ENCODE results near the gene GPR157.
"Not testable (repeated sequence)": the region's sequence is repeated elsewhere in the genome, so short reads cannot be mapped to it uniquely, and the experiment has no call there.

Gene GPR157, protein sequence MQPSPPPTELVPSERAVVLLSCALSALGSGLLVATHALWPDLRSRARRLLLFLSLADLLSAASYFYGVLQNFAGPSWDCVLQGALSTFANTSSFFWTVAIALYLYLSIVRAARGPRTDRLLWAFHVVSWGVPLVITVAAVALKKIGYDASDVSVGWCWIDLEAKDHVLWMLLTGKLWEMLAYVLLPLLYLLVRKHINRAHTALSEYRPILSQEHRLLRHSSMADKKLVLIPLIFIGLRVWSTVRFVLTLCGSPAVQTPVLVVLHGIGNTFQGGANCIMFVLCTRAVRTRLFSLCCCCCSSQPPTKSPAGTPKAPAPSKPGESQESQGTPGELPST

DNA sequence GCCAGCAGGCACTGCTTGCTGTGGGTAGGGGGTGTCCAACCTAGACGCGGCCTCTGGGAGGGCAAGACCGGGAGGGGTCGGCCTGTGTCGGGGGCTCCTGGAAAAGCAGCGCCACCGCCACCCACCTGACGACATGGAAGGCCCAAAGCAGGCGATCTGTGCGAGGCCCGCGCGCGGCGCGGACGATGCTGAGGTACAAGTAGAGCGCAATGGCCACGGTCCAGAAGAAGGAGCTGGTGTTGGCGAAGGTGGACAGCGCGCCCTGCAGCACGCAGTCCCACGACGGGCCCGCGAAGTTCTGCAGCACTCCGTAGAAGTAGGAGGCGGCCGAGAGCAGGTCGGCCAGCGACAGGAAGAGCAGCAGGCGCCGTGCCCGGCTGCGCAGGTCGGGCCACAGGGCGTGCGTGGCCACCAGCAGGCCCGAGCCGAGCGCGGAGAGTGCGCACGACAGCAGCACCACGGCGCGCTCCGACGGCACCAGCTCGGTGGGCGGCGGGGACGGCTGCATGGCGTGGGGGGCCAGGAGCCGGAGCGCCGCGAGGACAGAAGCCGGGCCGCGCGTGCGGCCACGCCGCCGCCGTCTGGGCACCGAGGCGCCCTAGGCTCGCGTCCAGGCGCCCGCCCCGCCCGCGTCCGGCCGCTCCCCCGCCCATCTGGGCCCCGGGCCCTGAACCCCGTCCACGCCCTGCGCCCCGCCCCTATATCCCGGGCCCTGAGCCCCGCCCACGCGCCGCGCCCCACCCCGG is at the start of gene GPR157:
TSS of gene GPR157 (minus strand) at position 583 of the 746 bp plus-strand sequence. CDS start at position 508, 75 bp downstream.
- DNase-seq: peak; percentile 75

DNA sequence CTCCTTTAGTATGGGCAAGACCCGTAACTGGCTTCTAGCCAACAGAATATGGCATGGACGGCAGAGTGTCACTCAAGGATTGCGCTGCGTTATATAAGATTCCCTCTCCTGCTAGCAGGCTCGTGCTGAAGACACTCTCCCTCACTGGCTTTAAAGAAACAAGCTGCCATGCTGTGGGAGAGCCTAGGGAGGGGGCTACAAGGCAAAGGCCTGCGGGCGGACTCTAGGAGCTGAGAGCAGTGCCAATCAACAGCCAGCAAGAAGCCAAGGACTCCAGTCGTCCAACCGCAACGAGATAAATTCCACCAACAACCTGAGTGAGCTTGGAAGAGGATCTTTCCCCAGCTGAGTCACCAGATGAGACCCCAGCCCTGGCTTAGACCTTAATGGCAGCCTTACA is 45.9 kb upstream of the GPR157 start:
- no peak for DNase-seq

DNA sequence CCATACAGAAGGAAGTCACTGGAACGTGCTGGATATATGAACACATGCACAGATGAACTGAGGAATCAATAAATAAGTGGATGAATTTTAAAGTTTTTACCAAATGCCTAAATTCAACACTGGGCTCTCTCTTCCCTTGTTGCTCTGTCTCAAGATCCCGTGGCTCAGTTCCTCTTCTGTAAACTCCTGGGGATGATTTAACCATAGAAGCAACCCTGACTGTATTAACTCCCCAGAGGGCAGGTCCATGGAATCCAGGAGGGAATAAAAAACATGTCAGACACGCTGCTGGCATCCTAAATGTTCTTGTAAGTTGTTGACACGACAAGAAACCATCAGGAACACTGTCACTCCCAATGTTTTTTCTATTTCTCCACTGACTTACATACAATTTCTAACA is 45.3 kb upstream of the GPR157 start:
- no peak for DNase-seq

DNA sequence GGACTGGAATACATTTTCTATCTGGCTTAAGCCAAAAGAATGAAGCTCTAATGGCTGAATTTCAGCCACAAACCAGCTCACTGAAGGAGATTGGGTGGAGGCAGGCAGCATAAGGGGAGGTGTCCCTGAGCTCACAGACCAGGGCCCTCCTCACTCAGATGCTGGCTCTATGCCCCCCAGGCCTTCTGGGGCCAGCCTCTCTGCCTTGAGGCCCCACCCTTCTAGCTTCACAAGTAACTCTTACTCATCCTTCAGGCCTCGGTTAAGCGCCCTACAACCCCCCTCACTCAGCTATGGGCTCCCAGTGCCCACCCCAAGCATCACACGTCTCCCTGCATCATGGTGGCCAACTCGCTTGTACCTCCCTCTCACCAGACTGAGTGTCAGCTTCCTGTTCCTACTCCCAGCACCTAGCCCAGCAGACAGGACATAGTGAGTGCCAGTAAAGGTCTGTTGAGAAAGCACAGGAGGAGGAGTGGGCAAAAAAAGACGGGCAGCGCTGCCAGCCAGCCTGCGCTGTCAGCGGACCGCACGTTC is 40.8 kb upstream of the GPR157 start:
- no peak for DNase-seq

DNA sequence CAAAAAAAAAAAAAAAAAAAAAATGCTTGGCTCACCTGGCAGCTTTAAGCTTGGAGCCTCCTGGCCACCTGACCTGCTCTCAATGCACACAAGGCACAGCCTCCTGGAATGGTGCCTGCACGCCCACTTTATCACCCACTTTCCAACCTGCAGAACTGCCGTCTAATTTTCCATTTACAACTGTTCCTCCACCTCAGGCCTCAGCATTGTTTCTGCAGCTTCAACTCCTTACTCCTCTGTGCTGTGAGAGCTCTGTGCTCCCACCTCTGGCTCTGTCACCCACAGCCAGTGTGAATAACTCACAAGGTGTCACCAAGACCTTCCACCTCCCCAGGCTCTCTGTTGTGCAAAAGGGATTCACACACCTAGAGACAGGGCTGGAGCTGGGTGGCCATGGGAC is 38.7 kb upstream of the GPR157 start:
- DNase-seq: no peak

DNA sequence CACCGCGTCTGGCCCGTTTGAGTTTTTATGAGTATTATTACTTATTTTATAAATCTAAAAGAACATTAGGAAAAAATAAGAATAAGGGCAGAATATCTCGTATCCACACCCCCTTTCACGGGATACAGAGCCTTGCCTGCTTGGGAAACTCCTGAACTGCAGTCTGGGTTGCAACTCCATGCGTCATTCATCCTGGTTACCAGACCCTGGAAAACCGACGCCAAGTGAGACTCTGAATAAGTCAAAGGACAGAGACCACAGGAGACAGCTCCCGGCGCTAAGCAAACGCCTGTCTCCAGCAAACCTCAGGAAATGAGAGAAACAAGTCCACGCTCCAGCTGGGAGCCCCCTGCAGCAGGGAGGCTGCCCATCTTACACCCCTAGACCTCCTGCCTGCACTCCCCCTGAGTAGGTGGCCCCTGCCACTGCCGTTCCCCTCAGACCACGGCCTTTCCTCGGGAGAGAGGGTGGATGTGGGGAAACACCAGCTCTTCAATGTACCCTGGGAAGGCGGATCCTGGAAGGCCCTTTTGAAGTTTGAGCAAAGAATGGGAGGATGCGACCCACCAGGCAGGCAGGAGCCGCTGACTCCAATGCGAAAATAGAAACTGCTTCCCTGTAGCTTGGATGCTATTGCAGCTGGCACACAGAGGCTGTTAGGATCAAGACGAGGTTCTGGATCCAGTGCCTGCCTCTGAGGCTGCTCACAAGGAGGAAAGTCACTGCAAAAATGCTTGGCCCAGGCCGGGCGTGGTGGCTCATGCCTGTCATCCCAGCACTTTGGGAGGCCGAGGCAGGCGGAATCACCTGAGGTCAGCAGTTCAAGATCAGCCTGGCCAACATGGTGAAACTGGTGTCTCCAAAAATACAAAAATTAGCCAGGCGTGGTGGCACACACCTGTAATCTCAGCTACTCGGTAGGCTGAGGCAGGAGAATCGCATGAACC is 37.7 kb upstream of the GPR157 start:
- DNase-seq: no peak

DNA sequence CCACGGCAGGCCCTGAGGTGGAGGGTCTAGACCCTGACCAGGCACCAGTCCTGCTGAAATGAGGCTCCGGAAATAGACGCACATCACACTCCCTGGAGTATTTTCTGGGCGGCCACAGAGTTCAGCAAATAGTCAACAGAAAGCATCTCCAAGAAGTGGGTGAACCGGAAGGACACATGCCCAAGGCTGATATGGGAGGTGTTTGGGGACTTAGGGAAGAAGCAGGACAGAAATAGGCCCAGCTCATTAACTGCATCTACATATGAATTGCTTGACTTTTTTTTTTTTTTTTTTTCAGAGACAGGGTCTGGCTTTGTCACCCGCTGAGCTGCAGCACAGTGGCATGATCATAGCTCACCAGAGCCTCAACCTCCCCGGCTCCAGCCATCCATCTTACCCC is 36.5 kb upstream of the GPR157 start:
- DNase-seq: no peak

DNA sequence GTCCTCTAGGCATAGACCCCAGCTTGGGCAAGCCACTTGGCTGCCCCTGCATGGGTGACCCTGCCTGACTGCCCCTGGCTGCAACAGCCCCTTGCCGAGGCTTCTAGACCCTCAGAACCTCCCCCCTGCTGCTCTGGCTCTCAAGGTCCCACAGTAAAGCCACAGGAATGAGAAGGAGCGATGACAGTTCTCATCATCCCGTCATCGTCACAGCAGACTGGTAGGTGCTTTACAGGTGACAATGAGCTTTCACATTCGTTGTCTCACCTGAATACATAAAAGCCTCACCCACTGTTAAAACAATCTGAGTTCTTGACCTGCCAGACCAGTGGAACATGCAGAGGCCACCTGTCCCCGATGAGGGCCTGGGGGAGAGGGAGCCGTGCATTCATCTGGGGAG is 36.0 kb upstream of the GPR157 start:
- DNase-seq: no peak

DNA sequence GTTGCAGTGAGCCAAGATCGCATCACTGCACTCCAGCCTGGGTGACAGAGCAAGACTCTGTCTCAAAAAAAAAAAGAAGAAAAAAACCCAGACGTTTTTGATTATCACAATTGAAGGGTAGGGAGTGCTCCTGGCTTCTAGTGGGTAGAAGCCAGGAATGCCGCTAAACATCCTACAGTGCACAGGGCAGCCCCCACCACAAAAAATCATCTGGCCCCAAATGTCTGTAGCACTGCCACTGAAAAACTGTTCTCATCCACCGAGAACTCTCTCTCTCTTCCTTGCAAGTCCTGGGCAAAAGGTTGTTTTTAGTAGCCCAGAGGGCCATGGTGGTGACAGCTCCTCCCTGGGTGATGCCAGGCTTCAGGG is 35.6 kb upstream of the GPR157 start:
- DNase-seq: no peak

DNA sequence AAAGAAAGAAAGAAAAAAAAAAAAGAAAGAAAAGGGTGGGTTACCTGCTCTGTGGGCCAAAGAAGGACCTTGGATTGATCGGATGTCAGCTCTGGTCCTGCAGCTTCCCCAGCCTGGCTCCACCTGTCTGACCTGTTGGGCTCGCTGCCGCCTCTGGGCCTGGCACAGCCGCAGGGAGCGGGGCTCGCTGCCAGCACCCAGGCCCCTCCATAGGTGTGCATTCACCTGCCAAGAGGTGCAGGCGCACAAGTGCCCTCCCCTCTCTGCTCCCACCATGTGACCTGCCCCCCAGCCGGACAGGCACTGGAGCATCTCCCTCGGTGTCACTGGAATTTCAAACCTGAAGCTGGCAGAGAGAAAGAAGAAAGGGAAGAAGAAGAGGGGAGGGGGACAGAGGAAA is 33.1 kb upstream of the GPR157 start:
- DNase-seq: no peak

DNA sequence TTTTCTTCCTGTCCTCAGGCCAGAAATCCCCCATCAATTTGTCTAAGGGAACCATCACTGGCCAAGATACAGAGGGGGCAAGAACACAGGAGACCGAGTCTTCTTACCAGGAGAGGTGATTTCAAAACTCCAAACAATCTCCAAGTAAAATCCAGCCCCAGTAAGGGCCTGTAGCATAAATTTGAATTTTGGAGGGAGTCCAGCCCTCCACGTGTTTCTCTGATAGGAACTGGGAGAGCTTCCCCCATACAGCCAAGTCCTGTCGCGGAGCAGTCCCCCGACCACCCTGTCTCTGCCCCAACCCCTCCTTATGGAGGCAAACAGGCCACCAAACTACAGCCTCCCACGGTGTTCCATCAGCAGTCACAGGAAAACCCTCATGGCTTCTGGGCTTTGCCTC is 32.4 kb upstream of the GPR157 start:
- no peak for DNase-seq

DNA sequence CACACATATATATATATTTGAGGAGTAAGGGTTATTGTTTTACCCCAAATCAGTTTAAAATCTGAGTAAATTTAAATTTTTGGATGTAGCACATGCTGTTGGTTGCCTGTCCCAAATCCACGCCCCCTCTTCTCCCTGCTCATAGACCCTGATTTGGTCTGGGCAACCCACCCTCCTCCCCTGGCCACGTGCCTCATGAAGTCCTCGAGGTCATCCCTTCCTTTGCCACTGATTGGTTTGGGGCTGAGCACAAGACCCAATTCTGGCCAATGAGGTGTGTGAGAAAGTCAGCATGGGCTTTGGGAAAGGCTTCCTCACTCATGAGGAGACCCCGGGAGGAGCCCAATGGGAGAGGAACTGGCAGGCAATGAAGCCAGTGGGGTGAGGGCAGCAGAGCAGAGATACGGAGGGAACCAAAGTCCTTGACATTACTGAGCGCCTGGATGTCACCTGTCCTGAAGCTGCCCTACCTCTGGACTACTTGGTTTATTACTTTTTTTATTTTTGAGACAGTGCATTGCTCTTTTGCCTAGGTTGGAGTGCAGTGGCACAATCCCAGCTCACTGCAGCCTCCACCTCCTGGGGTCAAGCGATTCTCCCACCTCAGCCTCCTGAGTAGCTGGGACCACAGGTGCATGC is 31.3 kb upstream of the GPR157 start:
- no peak for DNase-seq

DNA sequence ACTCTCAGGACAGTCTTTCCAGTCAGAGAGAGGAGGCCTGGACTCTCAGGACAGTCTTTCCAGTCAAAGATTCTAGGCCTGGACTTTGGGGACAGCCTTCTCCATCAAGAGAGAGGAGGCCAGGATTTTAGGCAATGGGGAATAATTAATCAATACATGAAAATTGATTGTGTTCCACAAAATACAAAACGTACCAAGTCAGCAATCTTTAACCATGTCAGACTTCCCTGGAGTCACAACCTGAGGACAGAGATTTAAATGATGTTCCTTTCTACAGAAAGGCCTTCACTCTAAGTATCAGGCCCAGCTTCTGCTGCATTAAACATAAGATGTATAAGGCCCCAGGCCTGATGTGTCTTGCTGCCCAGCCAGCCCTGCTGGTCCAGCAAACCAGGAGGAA is 27.0 kb upstream of the GPR157 start:
- no peak for DNase-seq

DNA sequence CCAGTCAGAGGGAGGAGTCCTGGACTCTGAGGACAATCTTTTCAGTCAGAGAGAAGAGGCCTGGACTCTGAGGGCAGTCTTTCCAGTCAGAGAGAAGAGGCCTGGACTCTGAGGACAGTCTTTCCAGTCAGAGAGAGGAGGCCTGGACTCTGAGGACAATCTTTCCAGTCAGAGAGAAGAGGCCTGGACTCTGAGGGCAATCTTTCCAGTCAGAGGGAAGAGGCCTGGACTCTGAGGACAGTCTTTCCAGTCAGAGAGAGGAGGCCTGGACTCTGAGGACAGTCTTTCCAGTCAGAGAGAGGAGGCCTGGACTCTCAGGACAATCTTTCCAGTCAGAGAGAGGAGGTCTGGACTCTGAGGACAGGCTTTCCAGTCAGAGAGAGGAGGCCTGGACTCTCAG is 26.5 kb upstream of the GPR157 start:
- DNase-seq: not testable (repeated sequence)

DNA sequence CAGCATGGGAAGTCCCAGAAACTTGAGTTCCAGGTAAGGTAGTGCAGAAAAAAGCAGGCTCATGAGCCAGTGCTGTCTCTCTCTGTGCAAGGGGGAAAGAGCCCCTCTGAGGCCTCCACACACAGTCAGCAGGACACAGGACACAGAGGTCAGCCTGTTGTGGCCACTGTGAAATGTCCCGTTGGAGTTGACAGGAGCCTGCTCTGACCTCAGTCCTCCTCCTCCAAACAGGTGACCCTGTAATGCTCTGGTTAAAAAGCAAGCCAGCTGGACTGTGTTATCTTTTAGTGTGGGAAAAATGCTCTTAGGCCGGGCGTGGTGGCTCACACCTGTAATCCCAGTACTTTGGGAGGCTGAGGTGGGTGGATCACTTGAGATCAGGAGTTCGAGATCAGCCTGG is 24.2 kb upstream of the GPR157 start:
- DNase-seq: no peak

DNA sequence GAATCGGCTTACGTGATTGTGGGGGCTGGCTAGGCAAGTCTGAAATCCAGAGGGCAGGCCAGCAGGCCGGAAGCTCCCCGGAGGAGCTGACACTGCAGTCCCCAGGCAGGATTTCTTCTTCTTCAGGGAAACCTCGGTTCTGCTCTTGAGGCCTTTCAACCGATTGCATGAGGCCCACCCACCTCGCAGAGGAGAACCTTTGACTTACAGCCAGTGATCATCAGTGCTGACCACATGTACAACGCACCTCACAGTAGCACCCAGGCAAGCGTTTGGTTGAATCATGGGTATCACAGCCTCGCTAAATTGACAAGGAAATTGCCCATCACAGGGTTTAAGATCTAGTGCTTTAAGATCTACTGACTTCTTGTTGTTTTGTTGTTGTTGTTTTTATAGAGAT is 23.6 kb upstream of the GPR157 start:
- DNase-seq: no peak

DNA sequence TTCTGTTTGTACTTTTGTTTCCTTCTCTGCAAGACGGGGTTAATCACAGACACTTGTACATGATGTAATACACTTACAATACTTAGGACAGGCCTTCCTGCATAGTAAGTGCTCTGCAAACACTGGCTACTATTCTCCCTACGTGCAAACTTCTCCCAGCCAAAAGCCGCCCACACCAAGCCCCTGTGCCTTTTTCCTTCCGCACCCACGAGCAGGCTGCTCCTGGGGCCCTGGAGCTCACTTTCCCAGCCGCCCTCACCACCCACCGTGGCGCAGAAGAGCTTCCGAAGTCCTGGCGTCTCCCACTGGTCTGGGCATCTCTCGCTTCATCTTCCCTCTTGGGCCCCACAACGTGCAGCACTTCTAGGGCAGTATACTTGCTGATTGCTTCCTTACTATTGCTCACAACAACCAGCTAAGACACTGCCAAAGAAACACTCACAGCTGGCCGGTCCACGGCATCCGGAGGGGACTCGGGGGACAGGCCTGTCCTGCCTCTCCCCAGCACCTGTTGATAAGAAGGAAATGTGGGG is 22.5 kb upstream of the GPR157 start:
- no peak for DNase-seq

DNA sequence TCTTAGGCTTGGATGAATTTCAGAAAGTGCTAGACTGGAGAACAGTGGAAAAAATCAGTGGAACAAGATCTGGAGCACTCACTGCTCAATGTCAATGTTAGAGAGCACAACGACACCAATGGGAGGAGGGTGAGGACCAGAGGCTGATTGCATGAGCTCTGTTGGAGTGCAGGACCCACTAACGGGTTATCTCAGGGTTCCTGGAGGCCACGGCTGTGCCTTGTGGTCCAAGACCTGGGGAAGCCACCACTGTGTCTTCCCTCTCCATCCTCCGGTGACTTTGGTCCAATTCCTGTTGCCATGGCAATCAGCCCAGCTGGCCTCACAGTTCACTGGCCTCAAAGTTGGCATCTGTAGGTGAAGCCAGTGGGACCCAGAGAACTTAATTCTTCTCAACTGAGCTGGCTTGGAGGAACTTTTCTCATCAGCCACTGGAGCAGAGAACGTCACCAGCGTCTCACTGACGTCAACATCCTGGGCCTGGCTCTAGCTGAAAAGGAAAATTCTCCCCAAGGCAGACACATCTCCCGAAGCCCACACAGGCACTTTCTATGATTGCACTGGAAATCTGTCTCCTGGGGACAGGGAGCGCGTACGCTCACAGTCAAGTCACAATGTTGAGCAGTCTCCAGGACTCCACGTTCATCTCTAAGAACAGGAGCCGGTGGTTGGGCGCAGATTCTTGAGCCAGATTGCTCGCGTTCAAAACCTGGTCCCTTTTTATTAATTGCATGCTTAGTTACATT is 21.9 kb upstream of the GPR157 start:
- no peak for DNase-seq

DNA sequence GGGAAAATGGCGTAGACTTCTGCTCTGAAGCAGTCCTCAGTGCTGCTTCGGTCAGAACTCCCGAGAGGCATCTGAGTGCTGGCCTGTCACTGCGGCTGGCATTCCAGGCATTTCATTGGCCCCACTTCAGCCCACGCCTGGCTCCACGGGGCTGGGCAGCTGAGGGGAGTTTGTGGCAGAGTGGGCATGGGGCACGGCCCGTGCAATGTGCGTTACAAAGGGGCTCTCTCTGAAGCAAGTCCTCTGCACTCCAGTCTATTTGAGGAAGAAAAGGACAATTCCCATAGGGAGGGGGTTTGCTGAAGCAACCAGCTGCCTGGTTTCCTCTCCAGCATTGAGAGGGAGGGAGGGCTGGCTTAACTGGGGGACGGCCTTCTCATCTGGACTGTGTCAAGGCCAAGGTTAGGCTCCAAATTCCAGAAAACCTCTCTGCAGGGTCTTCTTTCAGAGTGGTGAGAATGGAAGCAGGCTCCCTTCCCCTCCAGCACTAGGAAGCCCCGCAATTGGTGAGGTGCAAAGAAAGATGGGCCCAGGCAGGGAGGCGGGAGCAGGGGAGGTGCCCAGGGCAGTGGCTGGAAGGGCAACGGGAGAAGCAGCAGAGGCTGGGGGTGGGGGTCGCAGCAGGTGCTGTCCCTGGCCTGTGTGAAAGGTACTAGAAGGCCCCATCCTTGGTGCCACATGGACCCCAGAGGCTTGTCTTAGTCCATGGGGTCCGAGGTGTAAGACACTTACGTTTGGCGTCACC is 21.1 kb upstream of the GPR157 start:
- DNase-seq: no peak

DNA sequence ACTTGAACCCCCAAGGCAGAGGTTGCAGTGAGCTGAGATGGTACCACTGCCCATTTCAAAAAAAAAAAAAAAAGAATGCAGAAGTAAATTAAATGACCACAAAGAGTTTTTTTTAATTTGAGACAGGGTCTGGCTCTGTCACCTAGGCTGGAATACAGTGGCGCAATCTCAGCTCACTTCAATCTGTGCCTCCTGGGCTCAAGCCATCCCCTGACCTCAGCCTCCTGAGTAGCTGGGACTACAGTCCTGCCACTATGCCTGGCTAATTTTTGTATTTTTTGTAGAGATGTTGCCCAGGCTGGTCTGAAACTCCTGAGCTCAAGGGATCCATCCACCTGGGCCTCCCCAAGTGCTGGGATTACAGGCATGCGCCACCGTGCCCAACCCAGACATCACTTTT is 20.2 kb upstream of the GPR157 start:
- no peak for DNase-seq

DNA sequence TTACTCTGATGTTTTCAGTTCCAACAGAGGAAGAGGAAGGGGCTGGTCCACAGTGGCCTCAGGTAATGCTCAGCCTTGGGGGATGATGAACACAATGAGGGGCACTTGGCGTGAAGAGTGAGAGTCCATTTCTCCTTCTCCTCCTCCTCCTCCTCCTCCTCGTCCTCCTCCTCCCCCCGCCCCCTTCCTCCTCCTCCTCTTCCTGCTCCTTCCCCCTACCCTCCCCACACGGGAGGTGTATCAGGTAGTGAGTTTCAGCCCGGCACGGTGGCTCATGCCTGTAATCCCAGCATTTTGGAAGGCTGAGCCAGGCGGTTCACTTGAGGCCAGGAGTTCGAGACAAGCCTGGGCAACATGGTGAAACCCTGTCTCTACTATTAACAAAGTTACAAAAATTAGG is 17.3 kb upstream of the GPR157 start:
- no peak for DNase-seq

Data from activated naive CD4-positive, alpha-beta T cell treated with Interleukin-2 at 50 U/mL for 16 hours (primary cell).